NB4 (cell line): ENCODE results near the gene ENTPD2.
"Not testable (repeated sequence)": the region's sequence is repeated elsewhere in the genome, so short reads cannot be mapped to it uniquely, and the experiment has no call there.

Experiments
- DNase-seq: peaks from one replicate; pipeline ENCODE4 v3.0.0; 2010; ENCODE audit warnings: low read depth
- H3K4me3 ChIP-seq: one replicate; pipeline ENCODE4 v1.5.1; 2011; ENCODE audit warnings: mild to moderate bottlenecking, low read depth, low read length, moderate library complexity
- CTCF ChIP-seq: IDR thresholded peaks from one replicate; pipeline ENCODE4 v1.5.1; 2012; ENCODE audit warnings: low read depth, low read length
- MAX ChIP-seq: IDR thresholded peaks from 2 replicates; pipeline ENCODE4 v1.6.1; 2011; ENCODE audit warnings: low read depth, low read length
- MYC ChIP-seq: IDR thresholded peaks from 2 replicates; pipeline ENCODE4 v1.6.1; 2011; ENCODE audit warnings: low read depth, low read length
- POLR2A ChIP-seq: IDR thresholded peaks from 2 replicates; pipeline ENCODE4 v1.6.1; 2011; ENCODE audit warnings: mild to moderate bottlenecking; ENCODE audit not compliant: insufficient read length; ENCODE audit errors: extremely low read depth

The ENTPD2 gene

GRCh38 chr9:137066096-137066861 is 12.4 kb upstream of the ENTPD2 start:
- no peak for TF ChIP-seq CTCF
- no peak for DNase-seq
- H3K4me3 ChIP-seq = no peak overlapping the region

GRCh38 chr9:137065336-137065967 is 11.6 kb upstream of the ENTPD2 start:
- no peak for DNase-seq
- TF ChIP-seq POLR2A (no peak), CTCF (no peak), MAX (no peak), MYC (no peak)
- H3K4me3 ChIP-seq = no peak overlapping the region

- TF ChIP-seq POLR2A = no peak
- no peak for TF ChIP-seq MYC
- TF ChIP-seq CTCF = no peak
- TF ChIP-seq MAX = no peak
- H3K4me3 ChIP-seq = no peak overlapping the region
- no peak for DNase-seq
These were observed 11.0 kb upstream of the ENTPD2 start for GRCh38 chr9:137064880-137065164.

- DNase-seq = peak; percentile 58
- TF ChIP-seq MAX (no peak), POLR2A (peak; percentile 7), MYC (no peak), CTCF (peak; percentile 78)
- H3K4me3 ChIP-seq = no peak overlapping the region
These were observed 10.4 kb upstream of the ENTPD2 start for GRCh38 chr9:137064027-137064879.

GRCh38 chr9:137063311-137064026 is 9.6 kb upstream of the ENTPD2 start:
- DNase-seq = no peak
- TF ChIP-seq POLR2A (peak; percentile 13), MAX (no peak), CTCF (no peak)
- H3K4me3 ChIP-seq = no peak overlapping the region

GRCh38 chr9:137062798-137063197 is 8.9 kb upstream of the ENTPD2 start:
- not testable (repeated sequence) for H3K4me3 ChIP-seq, DNase-seq
